HG02870 (cell line): ENCODE data around the gene DNAH2.

Source experiments
- ATAC-seq: cut with Tn5 transposase; IDR thresholded peaks from one replicate; pipeline ENCODE4 v1.9.1; 2021; ENCODE audit warnings: mild to moderate bottlenecking, moderate library complexity; ENCODE audit not compliant: unreplicated experiment

Gene DNAH2

DNA sequence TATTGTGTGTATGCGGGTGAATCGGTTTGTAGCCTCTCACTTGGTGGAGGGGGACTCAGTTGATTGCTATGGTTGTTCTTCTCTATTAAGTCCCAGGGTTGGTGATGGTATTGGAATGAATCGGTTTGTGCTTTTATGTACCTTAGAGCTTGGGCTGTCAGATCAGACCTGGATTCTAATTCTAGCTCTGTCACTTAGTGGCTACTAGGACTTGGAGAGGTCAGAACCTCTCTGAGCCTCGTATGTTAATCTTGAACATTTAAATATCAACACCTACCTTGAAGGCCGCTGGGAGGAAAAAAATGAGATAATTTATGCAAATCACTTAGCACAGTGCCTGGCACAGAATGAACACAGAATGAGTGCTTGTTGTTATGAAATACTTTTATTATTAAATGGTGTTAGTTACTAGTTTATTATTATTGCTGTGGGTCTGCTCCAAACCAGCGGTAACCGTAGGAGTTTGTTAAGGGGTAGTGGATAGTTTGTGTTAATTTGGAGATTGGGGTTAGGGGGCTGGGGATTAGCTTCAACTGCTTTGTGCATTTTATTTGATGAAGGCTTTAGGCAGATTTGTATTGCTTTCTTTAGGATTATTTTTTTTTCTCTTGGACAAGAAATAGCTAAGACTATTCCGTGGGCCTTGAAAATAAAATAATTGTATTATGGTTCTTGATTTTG lies 120.0 kb downstream of the DNAH2 start:
- no peak for ATAC-seq

DNA sequence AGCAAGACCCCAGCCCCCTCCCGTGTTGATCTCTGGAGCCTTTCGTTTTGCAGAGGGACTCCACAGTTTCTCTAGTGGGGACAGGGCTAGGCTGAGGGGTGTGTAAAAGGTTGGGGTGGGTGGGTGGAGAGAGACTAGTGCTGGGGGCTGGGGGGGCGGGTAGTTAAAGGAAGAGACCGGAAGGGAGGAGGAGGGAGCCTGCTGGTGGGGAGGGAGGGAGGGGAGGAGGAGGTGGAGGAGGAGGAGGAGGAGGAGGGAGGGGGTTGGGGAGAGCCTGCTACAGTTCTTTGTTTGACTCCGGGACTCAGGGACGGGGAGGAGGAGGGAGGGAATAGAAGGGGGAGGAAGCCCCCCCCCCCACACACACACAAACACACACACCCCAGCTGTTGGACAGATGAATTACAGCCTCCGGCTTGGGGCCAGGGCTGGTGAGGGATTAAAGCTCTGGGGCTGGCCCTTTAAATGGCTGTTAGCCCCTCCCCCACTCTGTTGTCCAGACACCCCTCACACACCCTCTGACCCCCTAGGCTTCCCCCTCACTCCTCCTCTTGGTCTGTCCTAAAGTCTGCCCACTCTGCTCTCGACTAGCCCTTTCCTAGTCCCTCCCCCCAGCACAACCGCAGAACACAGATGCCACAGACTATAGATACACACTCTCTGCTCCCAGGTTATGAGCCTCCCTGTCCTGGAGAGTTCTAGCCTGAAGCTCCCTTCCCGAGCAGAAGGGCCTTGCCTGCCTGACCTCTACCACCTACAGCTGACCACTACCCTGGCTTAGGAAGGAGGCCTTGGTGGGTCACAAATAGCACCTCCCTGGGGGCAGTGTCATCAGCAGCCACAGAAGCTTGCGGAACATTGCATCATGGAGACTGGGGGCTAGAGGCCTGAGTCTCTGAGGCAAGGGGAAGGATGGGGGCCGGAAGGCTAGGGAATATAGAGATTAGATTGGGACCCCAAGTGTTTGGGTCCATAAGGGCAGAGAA lies 120.8 kb downstream of the DNAH2 start:
- ATAC-seq: no peak

DNA sequence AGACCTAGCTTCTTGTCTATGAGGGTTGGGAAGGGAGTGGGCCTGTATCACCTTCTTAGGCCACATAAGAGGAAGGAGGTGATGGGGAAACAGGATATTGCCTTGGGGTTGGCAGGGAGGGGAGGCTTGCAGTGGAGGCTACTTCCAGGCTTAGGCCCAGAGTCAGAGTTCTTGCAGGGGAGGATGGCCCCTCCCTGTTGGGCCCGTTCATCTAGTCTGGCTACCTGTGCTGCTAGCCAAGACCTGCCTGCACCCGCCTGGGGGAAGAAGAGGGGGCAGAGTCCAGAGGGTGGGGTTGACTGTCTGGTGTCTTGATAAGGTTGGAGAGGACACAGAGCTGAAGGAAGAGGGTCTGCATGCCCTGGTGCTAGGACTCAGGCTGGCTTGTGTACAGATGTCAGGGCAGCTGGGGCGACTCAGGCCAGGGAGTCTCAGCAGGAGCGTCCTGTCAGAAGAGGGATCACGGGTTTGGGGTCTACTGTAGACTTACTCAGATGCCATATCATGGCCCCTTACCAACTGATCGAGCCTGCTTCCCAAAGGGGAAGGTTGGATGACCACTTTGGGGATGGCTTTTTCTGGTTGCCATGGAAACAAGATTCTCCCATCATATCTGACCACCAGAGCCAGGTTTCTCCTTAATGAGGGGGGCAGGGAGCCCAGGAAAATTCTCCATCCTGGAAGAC lies 121.8 kb downstream of the DNAH2 start:
- ATAC-seq: no peak

DNA sequence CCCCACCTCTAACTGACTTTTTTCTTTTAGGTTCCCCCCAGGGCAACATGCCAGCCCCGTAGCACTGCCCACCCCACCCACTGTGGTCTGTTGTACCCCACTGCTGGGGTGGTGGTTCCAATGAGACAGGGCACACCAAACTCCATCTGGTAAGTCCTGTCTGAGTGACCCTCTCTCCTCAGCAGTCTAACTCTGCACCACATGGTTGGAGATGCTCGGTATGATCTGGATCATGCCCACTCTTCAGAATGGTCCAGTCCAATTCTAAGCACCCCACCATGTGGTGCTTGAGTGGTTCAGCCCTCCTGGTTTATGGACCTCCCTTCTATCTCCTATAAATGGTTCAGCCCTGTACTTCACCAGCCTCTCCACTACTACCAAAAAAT lies 122.3 kb downstream of the DNAH2 start:
- ATAC-seq: no peak

DNA sequence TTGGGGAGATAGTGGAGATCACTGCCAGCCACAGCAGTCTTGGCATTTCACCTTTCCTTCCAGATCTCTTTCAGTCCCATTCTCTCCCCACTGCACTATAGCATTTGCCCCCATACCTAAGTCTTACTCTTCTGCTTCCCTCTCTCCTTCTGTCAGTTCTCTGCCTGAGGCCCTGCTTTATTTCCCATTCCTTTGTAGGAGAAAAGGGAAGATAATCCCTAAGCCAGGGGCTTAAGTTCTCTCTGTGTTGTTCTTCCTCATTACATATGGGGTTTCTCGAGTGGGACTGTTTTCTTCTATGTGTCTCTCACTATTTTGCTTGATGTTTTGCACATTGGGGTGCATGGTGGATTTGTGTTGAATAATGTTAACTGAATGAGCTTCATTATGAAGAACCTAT lies 122.9 kb downstream of the DNAH2 start:
- no peak for ATAC-seq

DNA sequence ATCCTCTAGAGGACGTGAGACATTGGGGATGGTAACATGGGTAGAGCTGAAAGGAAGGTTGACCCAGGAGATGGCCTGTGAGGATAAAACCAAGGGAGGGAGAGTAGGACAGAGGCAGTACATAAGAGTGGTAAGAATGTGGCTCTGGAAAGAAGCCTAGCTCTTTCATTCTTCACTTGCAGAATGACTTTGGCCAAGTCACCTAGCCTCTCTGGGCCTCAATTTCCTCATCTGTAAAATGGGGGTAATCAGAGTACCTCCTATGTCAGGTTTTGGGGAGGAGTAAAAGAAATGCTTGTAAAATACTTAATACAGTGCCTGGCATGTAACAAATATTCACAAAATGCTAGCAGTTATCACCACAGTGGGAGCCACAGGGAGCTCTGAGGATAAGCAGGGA lies 123.3 kb downstream of the DNAH2 start:
- ATAC-seq: no peak

DNA sequence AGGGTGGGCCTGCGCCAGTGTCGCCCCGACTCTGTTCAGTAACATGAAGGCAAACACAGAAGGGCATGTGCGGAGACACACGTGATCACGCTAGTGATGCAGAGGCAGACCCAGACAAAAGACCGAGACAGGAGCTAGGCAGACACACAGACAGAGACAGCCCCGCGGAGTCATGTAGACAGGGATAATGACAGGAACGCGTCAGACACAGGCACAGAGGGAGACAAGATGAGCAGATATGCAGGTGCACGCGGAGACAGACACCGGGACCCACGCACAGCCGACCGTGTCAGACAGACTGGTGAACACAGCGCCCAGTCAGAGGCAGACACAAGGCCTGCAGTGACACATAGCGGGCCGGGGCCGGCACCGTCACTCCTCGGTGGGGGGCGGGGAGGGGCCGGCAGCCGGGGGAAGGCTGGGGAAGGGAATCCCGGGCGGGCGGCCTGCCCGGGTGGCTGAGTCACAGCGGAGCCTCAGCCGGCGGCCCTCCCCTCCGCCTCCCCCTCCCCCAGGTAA lies 123.9 kb downstream of the DNAH2 start:
- no peak for ATAC-seq

DNA sequence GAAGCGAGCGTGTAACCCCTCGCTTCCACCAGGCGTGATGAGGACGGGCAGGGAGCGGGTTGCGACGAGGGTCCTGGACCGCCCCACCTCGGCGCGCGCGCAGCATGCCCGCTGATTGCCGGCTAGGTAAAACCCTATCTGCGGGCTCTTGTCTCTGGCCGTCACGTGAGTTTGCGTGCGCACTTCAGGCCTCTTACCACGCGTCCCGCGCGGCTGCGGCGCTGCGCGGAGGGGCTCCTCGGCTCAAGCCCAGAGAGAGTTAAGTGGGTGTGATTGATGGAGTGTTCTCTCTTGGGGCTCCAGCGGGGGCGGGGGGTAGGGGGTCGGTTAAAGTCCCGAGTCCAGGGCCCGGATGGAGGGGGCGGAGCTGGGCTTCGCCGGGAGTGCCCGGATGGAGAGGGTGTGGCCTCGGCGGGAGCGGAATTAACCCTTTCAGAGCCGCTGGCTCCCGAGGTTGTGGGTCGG lies 124.4 kb downstream of the DNAH2 start:
- ATAC-seq: peak; percentile 20

DNA sequence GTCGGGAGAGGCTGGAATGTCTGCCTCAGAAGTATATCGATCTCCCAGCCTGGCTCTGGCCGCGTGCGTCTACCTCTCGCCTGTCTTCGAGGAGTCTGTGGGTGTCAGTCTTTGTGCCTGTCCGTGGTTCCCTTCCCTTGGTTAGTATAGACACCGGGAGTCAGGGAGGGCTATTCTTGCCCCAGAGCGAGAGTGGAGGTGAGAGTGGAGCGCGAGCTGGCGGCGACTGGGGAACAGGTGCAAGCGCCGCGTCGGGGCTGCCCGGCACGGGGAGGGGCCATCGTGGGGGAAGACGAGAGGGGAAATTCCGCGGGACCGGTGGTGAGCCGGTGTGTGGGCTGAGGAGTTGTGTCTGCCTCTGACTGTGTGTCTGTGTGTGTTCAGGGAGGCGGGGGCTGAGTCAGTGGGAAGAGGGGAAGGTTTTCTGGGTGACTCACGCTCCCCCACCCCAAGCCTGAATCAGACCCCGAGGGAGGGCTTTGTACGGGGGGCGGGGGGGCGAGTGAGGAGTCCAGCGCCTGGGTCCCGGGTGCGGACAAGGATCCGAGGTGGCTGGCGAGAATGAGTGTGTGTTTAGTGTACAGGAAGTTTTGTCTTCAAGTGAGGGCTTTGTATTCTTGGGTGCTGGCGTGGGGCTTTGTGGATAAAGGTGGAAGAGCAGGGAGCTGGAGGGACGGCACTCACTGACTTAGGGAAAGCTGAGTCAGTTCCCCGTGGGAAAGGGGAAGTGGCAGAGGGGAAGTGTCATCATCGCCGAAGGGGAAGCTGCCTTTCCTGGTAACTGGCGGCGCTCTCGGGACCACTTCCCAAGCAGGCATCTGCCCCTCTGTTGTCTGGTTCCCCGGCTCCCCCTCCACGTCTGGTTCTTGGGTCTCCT lies 125.1 kb downstream of the DNAH2 start:
- peak; percentile 29 for ATAC-seq

DNA sequence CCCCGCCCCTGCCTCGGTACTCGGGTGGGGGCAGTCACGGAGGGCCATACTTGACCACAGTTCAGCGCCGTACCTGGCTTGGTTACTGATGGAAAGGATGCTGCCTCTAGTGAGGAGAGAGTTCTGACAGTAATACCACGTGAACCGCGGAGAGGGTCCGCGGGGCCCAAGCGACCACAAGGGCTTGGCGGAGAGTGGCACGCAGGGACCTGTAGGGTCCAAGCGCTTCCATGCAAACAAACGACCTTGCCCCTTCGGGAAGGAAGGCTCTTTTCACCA lies 125.7 kb downstream of the DNAH2 start:
- ATAC-seq: no peak

DNA sequence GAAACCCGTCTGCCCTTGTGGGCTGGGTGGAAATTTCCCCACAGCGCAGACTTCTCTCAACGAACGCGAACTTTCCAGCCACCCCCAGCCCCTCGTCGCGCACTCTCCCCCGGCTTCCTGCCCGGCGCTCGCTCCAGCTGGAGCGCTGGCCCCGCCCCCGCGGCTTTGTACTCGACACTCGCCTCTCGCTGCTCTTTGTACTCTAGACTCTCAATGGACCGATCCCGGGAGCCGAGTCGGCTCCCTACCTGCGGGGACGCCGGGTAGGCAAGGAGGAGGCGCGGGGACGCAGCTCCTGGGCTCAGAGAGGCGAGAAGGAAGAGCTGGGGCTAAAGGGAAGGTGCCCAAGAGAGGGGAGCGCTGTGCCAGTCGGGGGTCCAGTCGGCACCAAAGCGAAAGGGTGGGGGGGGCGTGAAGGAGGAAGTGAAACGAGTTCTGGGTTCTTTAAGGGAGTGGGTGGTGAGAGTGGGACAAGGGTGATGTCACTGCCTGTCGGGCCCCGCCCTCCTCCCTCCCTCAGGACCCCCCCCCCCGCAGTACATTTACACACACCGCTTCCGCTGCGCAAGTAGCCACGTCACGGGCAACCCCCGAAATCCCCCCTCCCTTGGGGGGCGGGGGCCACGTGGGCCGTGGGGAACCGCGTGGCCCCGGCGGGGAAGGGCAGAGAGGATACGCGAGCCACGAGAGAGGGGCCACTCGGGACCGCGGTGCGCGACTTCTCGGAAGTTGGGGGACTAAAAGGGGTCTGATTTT lies 126.2 kb downstream of the DNAH2 start:
- peak; percentile 29 for ATAC-seq

DNA sequence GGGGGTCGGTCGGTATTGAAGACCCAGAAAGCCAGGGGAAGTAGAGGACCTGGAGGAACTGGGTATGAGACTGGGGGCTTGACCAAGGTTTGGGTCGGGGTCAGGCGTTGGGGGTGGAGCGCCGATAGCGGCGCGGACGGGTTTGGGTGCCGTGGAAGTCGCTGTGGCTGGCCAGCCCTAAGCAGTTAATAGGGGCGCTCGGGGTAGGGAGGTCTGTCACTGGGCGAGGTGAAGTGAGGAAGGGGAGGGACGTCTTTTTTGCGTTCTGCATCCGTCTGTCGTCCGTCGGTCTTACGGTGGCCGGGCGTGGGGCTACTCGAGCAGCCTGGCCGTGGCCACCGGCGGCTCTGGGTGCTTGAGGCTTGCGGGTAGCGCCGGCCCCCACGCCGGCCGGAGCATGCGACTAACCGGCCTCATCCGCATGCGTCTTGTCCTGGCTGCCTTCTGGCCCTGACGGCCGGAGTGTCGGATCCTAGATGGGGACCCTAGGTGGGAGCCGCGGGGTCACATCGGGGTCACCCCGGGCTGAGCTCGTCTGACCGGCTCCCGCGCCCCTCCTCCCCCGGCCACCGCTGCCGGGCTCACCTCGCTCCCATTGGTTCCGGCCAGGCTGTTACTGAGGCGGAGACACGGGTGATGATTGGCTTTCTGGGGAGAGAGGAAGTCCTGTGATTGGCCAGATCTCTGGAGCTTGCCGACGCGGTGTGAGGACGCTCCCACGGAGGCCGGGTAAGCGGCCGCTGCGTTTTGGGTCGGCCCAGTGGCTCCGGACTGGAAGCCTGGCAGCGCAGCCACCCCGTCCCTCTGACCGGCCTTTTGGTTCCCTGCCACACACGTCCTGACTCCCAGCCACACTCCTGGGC lies 127.0 kb downstream of the DNAH2 start:
- peak; percentile 48 for ATAC-seq

DNA sequence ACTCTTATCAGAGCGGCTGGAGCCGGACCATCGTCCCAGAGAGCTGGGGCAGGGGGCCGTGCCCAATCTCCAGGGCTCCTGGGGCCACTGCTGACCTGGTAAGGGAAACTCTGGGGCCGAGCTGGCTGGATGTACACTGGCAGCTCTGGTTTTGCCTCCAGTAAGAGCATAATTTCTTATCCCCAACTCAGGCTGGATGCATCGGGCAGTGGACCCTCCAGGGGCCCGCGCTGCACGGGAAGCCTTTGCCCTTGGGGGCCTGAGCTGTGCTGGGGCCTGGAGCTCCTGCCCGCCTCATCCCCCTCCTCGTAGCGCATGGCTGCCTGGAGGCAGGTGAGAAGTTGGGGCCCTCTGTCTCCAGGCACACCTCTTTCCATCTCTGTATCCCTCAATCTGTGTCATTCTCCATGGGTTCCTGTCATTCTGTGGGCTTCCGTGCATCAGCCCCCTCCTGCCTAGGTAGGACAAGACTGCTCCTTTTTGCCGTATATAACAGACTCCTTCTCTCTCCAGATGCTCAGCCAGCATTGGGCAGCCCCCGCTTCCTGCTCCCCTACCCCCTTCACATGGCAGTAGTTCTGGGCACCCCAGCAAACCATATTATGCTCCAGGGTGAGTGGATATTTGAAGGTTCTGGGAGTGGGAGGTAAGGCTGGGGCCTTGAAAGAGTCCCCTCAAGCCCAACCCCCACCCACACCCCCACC lies 128.0 kb downstream of the DNAH2 start:
- no peak for ATAC-seq

DNA sequence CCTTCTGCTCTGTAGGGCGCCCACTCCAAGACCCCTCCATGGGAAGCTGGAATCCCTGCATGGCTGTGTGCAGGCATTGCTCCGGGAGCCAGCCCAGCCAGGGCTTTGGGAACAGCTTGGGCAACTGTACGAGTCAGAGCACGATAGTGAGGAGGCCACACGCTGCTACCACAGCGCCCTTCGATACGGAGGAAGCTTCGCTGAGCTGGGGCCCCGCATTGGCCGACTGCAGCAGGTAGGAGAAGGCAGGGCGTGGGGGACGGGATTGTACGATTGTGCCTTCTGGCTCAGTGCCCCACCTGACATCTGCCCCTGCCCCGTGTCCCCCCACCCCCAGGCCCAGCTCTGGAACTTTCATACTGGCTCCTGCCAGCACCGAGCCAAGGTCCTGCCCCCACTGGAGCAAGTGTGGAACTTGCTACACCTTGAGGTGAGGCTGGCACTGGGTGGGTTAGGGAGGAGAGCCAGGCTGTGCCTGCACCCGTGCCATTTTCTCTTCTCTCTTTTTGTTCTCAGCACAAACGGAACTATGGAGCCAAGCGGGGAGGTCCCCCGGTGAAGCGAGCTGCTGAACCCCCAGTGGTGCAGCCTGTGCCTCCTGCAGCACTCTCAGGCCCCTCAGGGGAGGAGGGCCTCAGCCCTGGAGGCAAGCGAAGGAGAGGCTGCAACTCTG lies 128.7 kb downstream of the DNAH2 start:
- ATAC-seq: no peak

DNA sequence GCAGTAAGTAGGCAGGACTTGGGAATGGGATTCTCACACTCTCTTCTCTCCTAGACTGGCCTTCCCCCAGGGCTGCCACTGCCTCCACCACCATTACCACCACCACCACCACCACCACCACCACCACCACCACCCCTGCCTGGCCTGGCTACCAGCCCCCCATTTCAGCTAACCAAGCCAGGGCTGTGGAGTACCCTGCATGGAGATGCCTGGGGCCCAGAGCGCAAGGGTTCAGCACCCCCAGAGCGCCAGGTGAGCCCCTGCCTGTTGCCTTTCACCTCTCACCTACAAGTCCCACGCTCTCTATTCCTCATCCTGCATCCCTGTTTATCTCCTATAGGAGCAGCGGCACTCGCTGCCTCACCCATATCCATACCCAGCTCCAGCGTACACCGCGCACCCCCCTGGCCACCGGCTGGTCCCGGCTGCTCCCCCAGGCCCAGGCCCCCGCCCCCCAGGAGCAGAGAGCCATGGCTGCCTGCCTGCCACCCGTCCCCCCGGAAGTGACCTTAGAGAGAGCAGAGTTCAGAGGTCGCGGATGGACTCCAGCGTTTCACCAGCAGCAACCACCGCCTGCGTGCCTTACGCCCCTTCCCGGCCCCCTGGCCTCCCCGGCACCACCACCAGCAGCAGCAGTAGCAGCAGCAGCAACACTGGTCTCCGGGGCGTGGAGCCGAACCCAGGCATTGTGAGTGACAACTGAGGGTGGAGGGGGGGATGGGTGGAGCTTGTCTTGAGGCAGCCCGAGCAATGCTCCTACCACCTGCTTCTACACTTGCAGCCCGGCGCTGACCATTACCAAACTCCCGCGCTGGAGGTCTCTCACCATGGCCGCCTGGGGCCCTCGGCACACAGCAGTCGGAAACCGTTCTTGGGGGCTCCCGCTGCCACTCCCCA lies 129.5 kb downstream of the DNAH2 start:
- no peak for ATAC-seq

DNA sequence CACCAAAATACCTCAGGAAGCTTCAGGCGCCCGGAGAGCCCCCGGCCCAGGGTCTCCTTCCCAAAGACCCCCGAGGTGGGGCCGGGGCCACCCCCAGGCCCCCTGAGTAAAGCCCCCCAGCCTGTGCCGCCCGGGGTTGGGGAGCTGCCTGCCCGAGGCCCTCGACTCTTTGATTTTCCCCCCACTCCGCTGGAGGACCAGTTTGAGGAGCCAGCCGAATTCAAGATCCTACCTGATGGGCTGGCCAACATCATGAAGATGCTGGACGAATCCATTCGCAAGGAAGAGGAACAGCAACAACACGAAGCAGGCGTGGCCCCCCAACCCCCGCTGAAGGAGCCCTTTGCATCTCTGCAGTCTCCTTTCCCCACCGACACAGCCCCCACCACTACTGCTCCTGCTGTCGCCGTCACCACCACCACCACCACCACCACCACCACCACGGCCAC lies 130.6 kb downstream of the DNAH2 start:
- no peak for ATAC-seq

DNA sequence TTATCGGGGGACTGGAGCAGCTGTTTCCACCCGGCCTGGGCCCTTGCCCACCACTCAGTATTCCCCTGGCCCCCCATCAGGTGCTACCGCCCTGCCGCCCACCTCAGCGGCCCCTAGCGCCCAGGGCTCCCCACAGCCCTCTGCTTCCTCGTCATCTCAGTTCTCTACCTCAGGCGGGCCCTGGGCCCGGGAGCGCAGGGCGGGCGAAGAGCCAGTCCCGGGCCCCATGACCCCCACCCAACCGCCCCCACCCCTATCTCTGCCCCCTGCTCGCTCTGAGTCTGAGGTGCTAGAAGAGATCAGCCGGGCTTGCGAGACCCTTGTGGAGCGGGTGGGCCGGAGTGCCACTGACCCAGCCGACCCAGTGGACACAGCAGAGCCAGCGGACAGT lies 131.2 kb downstream of the DNAH2 start:
- no peak for ATAC-seq
